Skeletal muscle satellite cell (primary cell): ENCODE results near the gene CCNA2.
A peak's percentile ranks its signal among the peaks of the same experiment; 100 is the strongest.

ENCODE experiments used
- H3K27me3 ChIP-seq: 2 replicates; pipeline ENCODE4 v1.7.0; 2013; ENCODE audit warnings: low read length; ENCODE audit not compliant: control insufficient read depth, insufficient read depth
- H3K36me3 ChIP-seq: 2 replicates; pipeline ENCODE4 v1.7.0; 2013; ENCODE audit warnings: mild to moderate bottlenecking, control low read depth, low read length; ENCODE audit not compliant: insufficient read depth
- H3K4me1 ChIP-seq: 2 replicates; pipeline ENCODE4 v1.7.0; 2013; ENCODE audit warnings: low read length; ENCODE audit not compliant: control insufficient read depth, insufficient read depth
- H3K4me2 ChIP-seq: 2 replicates; pipeline ENCODE4 v1.7.0; 2013; ENCODE audit warnings: mild to moderate bottlenecking, low read length
- H3K4me3 ChIP-seq: 2 replicates; pipeline ENCODE4 v1.7.0; 2013; ENCODE audit warnings: low read length
- H3K9ac ChIP-seq: 2 replicates; pipeline ENCODE4 v1.7.0; 2013; ENCODE audit warnings: mild to moderate bottlenecking, low read depth, low read length, moderate library complexity
- H3K9me3 ChIP-seq: replicated peaks from 2 replicates; pipeline ENCODE4 v1.7.0; 2013; ENCODE audit warnings: mild to moderate bottlenecking, control low read depth, low read length

CCNA2 gene

DNA sequence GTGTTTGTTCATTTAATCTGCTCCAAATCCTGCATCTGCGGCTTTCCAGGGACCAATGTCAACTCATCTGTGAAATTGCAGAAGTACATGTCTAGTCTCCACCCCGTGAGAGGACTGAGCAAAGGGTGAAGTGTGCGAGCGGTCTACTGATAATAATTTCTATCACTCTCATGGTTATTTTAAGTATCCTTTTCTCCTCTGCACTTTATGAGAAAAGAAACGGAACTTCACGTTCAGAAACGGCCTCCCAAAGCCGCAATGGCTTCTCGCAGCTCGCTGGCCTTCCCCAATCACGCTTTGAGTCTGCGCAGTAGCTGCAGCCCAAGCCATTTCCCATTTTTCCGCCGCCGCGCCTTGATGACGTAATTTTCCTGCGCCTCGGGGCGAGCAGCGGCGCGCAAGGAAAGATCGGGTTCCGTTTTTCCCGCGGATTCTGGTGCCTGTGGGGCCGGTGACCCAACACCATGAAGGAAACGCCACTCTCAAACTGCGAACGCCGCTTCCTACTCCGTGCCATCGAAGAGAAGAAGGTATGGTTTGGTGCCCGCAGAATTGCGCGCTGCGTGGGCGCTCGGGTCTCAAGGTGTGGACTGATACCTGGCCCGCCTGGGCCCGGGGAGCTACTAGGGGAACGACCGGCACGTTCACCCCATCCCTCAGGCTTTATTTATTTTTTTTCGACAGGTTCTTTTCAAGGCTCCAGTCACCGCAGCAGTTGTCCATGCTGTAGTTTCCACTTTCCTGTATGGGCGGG lies 22.5 kb downstream of the CCNA2 start, which contains the start of gene EXOSC9:
Gene EXOSC9, plus strand, starts transcription at position 363 of the 754 bp plus-strand sequence. Its CDS starts 102 bp downstream, at position 465.
- Histone ChIP-seq H3K4me3 (peak within 1 kb of the TSS; percentile 88), H3K4me1 (peaks cover 21% of the 10 kb centered on the region), H3K27me3 (no peaks in the 10 kb centered on the region), H3K9me3 (no peaks in the 10 kb centered on the region), H3K36me3 (peaks cover 27% of the 10 kb centered on the region), H3K9ac (peak within 1 kb of the TSS; percentile 95), H3K4me2 (peak within 1 kb of the TSS; percentile 88)

GRCh38 chr4:121800638-121800960 lies 23.1 kb downstream of the CCNA2 start:
- H3K27me3 ChIP-seq, result no peaks in the 10 kb centered on the region
- H3K4me1 ChIP-seq, result peaks cover 24% of the 10 kb centered on the region
- H3K4me2 ChIP-seq, result peak overlapping the region; percentile 88
- no peaks in the 10 kb centered on the region for H3K9me3 ChIP-seq
- H3K4me3 ChIP-seq, result peak overlapping the region; percentile 88
- peak overlapping the region; percentile 95 for H3K9ac ChIP-seq
- H3K36me3 ChIP-seq, result peaks cover 25% of the 10 kb centered on the region

DNA sequence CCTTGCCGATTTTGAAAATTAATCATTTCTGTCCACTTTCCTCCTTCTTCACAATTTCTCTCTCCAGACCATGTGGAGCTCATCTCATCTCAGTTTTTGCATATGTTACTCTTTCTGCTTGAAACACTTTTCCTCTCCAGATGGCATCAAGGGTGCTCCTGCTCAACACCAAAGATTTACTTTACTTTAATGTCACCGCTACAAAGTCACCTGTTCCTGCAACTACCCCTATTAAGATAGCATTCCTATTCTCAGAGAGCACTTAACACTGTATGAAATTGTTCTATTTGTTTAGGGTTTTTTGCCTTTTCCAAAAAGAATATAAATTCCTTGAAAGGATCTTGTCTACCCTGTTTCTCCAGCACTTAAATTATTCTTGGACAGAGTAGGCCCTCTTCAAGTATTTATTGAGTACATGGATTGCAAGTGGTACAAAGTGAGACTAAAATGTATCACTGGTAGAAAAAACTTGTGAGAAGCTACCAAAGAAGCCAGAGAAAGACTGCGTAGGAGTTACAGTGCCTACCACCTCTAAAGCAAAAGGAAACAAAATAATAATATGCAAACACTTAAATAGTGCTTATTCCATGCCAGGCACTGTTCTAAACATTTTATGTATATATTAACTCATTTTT lies 23.7 kb downstream of the CCNA2 start:
- Histone ChIP-seq H3K4me3 (no peak overlapping the region), H3K9ac (peak overlapping the region; percentile 95), H3K36me3 (peaks cover 21% of the 10 kb centered on the region), H3K27me3 (no peaks in the 10 kb centered on the region), H3K4me1 (peaks cover 25% of the 10 kb centered on the region), H3K9me3 (no peaks in the 10 kb centered on the region), H3K4me2 (peak overlapping the region; percentile 88)

GRCh38 chr4:121799208-121799823 lies 24.4 kb downstream of the CCNA2 start:
- Histone ChIP-seq H3K4me2 (no peak overlapping the region), H3K27me3 (no peaks in the 10 kb centered on the region), H3K36me3 (peaks cover 14% of the 10 kb centered on the region), H3K9me3 (no peaks in the 10 kb centered on the region), H3K9ac (no peak overlapping the region), H3K4me3 (no peak overlapping the region), H3K4me1 (peaks cover 29% of the 10 kb centered on the region)

- Histone ChIP-seq H3K4me2 (no peak overlapping the region), H3K9ac (no peak overlapping the region), H3K9me3 (no peaks in the 10 kb centered on the region), H3K36me3 (no peaks in the 10 kb centered on the region), H3K4me3 (no peak overlapping the region), H3K4me1 (peaks cover 31% of the 10 kb centered on the region), H3K27me3 (no peaks in the 10 kb centered on the region)
Observed at GRCh38 chr4:121796283-121796682, 27.4 kb downstream of the CCNA2 start.

DNA sequence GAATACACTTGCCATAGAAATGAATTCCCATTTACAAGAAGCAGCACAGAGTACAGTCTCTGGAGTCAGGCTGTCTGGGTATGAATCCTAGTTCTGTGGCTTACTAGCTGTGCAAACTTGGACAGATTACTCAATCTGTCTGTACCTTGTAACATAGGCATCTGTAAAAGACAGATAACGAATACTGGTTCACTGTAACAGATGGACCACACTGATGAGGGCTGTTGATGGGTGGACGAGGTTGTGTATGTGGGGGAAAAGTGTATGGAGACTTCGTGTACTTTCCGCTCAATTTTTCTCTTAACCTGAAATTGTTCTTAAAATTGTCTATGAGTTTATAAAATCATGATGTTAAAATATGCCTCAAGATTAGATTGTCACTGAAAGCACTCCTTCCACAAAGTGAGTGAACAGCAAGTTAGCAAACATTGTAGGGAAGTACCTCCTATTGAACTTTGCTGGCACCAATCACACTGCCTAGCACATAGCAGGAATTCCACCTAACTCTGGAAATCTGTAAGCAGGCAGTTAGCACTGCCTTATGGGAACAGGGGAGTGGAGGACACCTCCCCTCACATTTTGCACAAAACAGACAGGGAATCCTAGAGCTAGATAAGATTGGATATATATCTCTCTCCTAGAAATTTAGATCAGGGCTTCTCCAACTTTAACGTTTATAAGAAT lies 29.0 kb downstream of the CCNA2 start:
- no peaks in the 10 kb centered on the region for H3K27me3 ChIP-seq
- H3K4me1 ChIP-seq, result peaks cover 38% of the 10 kb centered on the region
- H3K9ac ChIP-seq, result no peak overlapping the region
- H3K4me2 ChIP-seq, result no peak overlapping the region
- no peaks in the 10 kb centered on the region for H3K9me3 ChIP-seq
- no peak overlapping the region for H3K4me3 ChIP-seq
- H3K36me3 ChIP-seq, result no peaks in the 10 kb centered on the region

- Histone ChIP-seq H3K27me3 (no peaks in the 10 kb centered on the region), H3K36me3 (no peaks in the 10 kb centered on the region), H3K9ac (no peak overlapping the region), H3K4me1 (peaks cover 52% of the 10 kb centered on the region), H3K9me3 (no peaks in the 10 kb centered on the region), H3K4me2 (no peak overlapping the region), H3K4me3 (no peak overlapping the region)
Observed at GRCh38 chr4:121792966-121793365, 30.7 kb downstream of the CCNA2 start.

- peak overlapping the region; percentile 41 for H3K4me2 ChIP-seq
- H3K4me1 ChIP-seq, result peaks cover 59% of the 10 kb centered on the region
- peak overlapping the region; percentile 68 for H3K9ac ChIP-seq
- no peaks in the 10 kb centered on the region for H3K9me3 ChIP-seq
- no peaks in the 10 kb centered on the region for H3K27me3 ChIP-seq
- H3K36me3 ChIP-seq, result no peaks in the 10 kb centered on the region
- H3K4me3 ChIP-seq, result no peak overlapping the region
Observed at GRCh38 chr4:121791481-121791880, 32.2 kb downstream of the CCNA2 start.

GRCh38 chr4:121790976-121791375 lies 32.7 kb downstream of the CCNA2 start:
- no peak overlapping the region for H3K4me3 ChIP-seq
- peak overlapping the region; percentile 68 for H3K9ac ChIP-seq
- H3K4me2 ChIP-seq, result peak overlapping the region; percentile 41
- H3K36me3 ChIP-seq, result no peaks in the 10 kb centered on the region
- H3K4me1 ChIP-seq, result peaks cover 64% of the 10 kb centered on the region
- no peaks in the 10 kb centered on the region for H3K9me3 ChIP-seq
- H3K27me3 ChIP-seq, result no peaks in the 10 kb centered on the region

DNA sequence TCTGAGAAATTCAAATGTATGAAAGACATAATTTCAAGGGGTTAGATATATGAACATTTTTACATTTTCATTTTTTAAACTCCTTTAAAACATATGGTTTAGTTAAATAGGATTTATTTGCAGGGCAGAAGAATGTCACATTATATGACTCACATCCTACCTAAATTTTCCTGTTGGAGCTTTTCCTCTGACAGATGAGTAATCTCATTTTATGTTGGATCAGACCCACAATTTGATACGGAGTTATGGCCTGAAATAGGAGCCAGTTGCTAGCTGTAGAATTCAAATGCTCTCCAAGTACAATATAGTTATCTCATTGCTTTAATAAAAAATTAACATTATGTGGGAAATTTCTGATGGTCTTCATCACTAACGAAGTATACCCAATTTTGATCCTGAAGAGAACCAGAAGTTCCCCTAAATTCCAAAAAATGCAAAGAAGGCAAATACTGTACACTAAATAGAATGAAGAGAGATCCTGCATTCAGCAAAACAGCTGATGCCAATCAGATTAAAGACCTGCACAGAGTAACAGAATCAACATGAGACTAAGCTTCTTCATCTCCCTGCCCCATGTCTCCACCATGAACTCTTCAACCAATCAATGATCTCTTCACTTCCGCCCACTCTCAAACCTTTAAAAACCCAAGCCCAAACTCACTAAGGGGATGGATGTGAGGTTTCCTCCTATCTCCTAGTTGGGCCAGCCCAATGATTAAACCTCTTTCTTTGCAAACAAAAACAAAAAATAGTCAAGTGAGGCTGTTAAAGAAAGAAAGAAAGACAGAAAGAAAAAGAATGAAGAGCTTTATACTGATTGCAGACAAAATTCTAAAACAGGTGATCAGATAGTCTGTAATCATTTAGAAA lies 33.5 kb downstream of the CCNA2 start:
- Histone ChIP-seq H3K4me1 (peaks cover 68% of the 10 kb centered on the region), H3K9me3 (no peaks in the 10 kb centered on the region), H3K36me3 (no peaks in the 10 kb centered on the region), H3K4me2 (peak overlapping the region; percentile 49), H3K4me3 (no peak overlapping the region), H3K9ac (peak overlapping the region; percentile 68), H3K27me3 (no peaks in the 10 kb centered on the region)
